ENCODE data around the gene ABCC3.

DNA sequence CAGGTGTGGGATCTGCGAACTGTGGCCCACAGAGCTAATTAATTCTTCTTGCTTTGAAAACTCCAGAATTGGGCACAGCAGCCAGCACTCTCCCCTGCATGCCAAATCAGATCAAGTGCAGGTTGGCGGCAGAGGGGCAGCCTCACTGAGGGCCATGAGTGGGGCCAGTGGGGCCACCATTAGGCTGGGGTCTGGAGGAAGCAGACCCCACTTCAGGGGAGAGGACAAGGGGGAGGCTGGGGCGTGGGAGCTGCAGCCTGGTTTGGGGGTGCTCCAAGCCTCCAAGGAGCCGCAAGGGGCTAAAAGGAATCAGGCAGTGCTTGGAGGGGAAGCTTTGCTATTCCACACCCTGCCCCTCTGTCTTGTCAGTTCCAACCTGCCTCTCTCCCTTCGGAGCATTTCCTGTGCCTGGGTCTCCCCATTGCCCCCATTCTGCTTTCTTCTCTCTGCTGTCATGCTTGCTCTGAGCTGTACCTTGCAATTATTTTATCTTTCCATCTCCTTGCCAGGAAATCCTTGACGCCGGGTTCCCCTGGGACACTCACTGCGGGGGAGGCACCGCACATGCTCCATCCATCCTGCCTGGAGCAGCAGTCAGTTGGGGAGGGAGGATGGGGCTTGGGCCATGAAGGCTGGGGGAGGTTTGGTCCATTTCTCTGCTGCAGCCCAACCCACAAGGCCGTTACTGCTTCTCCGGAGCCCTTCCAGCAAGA lies 3.3 kb upstream of the ABCC3 start:
- TF ChIP-seq, protein P1, sequence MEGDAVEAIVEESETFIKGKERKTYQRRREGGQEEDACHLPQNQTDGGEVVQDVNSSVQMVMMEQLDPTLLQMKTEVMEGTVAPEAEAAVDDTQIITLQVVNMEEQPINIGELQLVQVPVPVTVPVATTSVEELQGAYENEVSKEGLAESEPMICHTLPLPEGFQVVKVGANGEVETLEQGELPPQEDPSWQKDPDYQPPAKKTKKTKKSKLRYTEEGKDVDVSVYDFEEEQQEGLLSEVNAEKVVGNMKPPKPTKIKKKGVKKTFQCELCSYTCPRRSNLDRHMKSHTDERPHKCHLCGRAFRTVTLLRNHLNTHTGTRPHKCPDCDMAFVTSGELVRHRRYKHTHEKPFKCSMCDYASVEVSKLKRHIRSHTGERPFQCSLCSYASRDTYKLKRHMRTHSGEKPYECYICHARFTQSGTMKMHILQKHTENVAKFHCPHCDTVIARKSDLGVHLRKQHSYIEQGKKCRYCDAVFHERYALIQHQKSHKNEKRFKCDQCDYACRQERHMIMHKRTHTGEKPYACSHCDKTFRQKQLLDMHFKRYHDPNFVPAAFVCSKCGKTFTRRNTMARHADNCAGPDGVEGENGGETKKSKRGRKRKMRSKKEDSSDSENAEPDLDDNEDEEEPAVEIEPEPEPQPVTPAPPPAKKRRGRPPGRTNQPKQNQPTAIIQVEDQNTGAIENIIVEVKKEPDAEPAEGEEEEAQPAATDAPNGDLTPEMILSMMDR (conservative IDR thresholded peaks at IDR 0.05): no peak
- no peak for TF ChIP-seq ZFX (IDR thresholded peaks at IDR 0.05)
